Bronchial epithelial cell (primary cell): ENCODE measurements around the gene MEDAG. TPM values are rescaled to one million over a fixed set of nuclear protein-coding genes. Genes with fewer than 3 reads are reported as not detected.
A peak's percentile ranks its signal among the peaks of the same experiment; 100 is the strongest.

Experiments used
- DNase-seq: peaks from one replicate; pipeline ENCODE4 v3.0.0-alpha.2; 2010; ENCODE audit warnings: low read depth
- FAIRE-seq: peaks from 2 replicates; lab custom pipeline; 2011; peaks lifted over from hg19 to GRCh38; lab: Jason Lieb, UNC
- H3K27me3 ChIP-seq: 2 replicates; pipeline ENCODE4 v1.5.1; 2011; ENCODE audit warnings: low read length; ENCODE audit not compliant: control insufficient read depth, insufficient read depth
- H3K36me3 ChIP-seq: 2 replicates; pipeline ENCODE4 v1.5.1; 2011; ENCODE audit warnings: low read length; ENCODE audit not compliant: control insufficient read depth, insufficient read depth
- H3K4me3 ChIP-seq: 2 replicates; pipeline ENCODE4 v1.5.1; 2011; ENCODE audit warnings: mild to moderate bottlenecking, low read depth, low read length, control low read depth
- total RNA-seq: library from RNA; depleted of rRNA; stranded (reverse); fragments of >200 nt; gene quantifications from 2 replicates; pipeline ENCODE4 v1.2.1, GENCODE V29; 2014
- TF ChIP-seq, protein P1 (sequence below): IDR thresholded peaks from 2 replicates; pipeline ENCODE4 v1.5.1; 2011; ENCODE audit warnings: mild to moderate bottlenecking, moderate library complexity, low read length, control low read depth, inconsistent platforms; ENCODE audit not compliant: insufficient read depth, severe bottlenecking

The MEDAG gene
- total RNA-seq, 1 donor from 2014 or later = 0.53 TPM

DNA sequence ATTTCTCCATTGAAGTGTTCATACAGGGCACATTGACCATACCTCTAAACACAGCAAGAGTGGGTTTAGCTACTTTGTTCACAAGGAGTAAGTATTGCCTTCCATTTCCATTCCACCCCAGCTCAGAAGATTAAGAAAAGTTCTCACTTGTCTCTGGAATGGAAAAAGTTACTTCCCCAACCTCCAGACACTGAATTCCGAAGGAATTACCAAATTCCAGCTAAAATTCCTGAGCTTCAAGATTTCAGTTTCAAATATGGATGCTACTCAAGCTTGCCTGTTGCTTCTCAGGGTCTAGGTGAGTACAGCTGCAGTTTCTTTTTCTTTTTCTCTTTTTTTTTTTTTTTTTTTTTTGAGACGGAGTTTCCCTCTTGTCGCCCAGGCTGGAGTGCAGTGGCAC, 60.0 kb downstream of the MEDAG start:
- H3K4me3 ChIP-seq = no peak overlapping the region
- H3K36me3 ChIP-seq = no peaks in the 10 kb centered on the region
- no peaks in the 10 kb centered on the region for H3K27me3 ChIP-seq
- TF ChIP-seq, protein P1, sequence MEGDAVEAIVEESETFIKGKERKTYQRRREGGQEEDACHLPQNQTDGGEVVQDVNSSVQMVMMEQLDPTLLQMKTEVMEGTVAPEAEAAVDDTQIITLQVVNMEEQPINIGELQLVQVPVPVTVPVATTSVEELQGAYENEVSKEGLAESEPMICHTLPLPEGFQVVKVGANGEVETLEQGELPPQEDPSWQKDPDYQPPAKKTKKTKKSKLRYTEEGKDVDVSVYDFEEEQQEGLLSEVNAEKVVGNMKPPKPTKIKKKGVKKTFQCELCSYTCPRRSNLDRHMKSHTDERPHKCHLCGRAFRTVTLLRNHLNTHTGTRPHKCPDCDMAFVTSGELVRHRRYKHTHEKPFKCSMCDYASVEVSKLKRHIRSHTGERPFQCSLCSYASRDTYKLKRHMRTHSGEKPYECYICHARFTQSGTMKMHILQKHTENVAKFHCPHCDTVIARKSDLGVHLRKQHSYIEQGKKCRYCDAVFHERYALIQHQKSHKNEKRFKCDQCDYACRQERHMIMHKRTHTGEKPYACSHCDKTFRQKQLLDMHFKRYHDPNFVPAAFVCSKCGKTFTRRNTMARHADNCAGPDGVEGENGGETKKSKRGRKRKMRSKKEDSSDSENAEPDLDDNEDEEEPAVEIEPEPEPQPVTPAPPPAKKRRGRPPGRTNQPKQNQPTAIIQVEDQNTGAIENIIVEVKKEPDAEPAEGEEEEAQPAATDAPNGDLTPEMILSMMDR = no peak
- no peak for FAIRE-seq
- no peak for DNase-seq

DNA sequence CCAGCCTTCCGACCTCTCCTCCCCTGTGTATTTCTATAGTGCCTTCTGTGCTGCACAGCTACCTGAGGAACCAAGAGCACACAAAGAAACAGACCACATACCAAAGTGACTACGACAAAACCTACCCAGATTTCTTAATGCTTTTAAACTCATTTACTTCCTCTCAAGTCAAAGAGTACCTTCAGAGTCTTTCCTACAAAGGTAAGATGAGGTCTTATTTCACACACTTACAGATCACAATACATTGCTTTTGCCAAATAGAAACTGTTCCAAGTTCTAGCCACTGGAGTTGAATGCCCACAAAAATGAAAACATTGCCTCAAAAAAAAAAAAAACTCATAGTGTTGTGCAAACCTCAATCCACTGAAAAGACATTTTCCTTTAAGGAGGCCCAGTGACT, 62.8 kb downstream of the MEDAG start:
- DNase-seq (peak; percentile 25), FAIRE-seq (no peak)
- Histone ChIP-seq H3K27me3 (no peaks in the 10 kb centered on the region), H3K36me3 (no peaks in the 10 kb centered on the region), H3K4me3 (no peak overlapping the region)
- TF ChIP-seq, protein P1 = no peak

DNA sequence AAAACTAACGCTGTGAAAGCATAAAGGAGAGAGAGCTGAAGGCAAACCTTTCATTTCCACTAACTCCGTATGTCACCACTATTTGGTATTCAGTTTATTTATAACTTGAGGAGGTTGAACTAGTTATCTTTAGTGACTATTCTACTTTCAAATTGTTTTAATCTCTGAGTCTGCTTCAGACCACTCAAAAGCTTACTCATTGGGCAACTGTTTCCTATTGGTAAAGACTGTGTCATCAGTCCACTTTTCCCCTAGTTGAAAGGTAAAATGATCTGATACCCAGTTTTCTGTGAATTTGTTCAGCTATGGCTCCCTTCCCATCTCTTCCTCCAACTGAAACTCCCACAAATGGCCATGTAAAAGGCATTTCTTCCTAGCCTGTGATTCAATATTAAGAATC, 65.5 kb downstream of the MEDAG start:
- H3K4me3 ChIP-seq = no peak overlapping the region
- FAIRE-seq (no peak), DNase-seq (peak; percentile 52)
- TF ChIP-seq, protein P1 = no peak
- H3K27me3 ChIP-seq = no peaks in the 10 kb centered on the region
- no peaks in the 10 kb centered on the region for H3K36me3 ChIP-seq

DNA sequence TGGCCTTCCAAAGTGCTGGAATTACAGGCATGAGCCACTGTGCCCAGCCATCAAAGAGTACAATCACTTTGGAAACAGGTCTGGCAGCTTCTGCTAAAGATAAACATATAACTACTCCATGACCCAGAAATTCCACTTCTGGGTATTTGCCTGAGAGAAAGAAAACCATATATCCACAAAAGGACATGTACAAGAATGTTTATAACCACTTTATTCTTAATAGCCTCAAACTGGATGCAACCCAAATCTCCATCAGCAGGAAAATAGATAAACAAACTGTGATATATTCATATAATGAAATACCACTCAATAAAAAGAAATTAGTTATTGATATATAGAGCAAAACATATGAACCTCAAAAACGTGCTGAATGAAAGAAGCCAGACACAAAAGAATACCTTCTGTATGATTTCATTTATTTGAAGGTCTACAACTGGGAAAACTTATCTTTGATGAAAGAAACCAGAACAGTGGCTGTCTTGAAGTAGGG, 66.9 kb downstream of the MEDAG start:
- FAIRE-seq (no peak), DNase-seq (no peak)
- Histone ChIP-seq H3K27me3 (no peaks in the 10 kb centered on the region), H3K4me3 (no peak overlapping the region), H3K36me3 (no peaks in the 10 kb centered on the region)
- TF ChIP-seq, protein P1 = no peak

DNA sequence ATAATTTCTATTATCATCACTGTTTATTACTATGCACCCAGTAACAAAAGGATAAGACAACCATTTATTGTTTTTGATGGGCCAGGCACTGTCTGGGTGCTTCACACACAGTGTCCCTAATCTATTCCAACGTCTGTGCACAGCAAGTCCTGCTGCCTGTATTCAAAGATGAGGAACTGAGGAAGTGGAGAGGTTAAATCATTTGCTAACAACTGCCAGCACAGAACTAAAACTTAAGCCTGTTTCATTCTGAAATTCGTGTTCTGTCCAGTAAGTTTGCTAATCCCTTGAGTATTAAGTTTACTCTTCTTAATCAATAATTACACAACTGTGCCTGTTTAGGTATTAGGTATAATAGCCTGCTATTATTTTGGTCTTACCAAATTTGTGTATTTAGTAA, 68.3 kb downstream of the MEDAG start:
- FAIRE-seq = no peak
- no peak overlapping the region for H3K4me3 ChIP-seq

More for the DNA sequence above, 68.3 kb downstream of the MEDAG start:
- no peaks in the 10 kb centered on the region for H3K27me3 ChIP-seq
- TF ChIP-seq, protein P1 = no peak
- DNase-seq = no peak
- H3K36me3 ChIP-seq = no peaks in the 10 kb centered on the region

Other genes starting within 250 kb of the MEDAG start
- 0.51 TPM in 1 of 2 replicates, not detected in the other for gene ALOX5AP, start 170.7 kb upstream of the MEDAG start, total RNA-seq
- not detected in 2 replicates for gene TEX26, start 26.4 kb downstream of the MEDAG start, total RNA-seq